GM21390 (cell line): ENCODE data around the gene PTDSS2.
"Not testable (repeated sequence)": the region's sequence is repeated elsewhere in the genome, so short reads cannot be mapped to it uniquely, and the experiment has no call there.

Source experiments
- ATAC-seq: cut with Tn5 transposase; IDR thresholded peaks from one replicate; pipeline ENCODE4 v1.9.1; 2021; ENCODE audit not compliant: unreplicated experiment

The PTDSS2 gene

DNA sequence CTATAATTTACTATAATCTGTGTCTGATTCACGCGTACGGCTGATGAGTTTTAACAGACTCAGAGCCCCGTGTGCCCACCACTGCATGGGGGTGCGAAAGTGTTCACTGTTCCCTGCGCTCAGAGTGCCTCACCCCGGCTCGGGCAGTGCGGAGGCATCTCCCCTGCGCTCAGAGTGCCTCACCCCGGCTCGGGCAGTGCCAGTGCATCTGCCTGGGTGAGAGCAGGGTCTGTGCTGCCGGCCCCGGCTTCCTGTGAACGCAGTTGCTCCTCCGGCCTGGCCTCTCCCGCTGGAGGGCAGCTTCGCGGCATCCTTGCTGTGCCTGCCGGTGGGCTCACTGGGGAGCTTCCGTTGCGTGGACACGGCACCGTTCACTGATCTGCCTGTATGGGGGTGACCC, 14.2 kb downstream of the PTDSS2 start:
- no peak for ATAC-seq

GRCh38 chr11:465896-466530, 15.9 kb downstream of the PTDSS2 start:
- ATAC-seq: no peak

- ATAC-seq: no peak
Observed at GRCh38 chr11:468036-468435, 18.0 kb downstream of the PTDSS2 start.

- ATAC-seq: no peak
Observed at GRCh38 chr11:468493-468892, 18.4 kb downstream of the PTDSS2 start.

DNA sequence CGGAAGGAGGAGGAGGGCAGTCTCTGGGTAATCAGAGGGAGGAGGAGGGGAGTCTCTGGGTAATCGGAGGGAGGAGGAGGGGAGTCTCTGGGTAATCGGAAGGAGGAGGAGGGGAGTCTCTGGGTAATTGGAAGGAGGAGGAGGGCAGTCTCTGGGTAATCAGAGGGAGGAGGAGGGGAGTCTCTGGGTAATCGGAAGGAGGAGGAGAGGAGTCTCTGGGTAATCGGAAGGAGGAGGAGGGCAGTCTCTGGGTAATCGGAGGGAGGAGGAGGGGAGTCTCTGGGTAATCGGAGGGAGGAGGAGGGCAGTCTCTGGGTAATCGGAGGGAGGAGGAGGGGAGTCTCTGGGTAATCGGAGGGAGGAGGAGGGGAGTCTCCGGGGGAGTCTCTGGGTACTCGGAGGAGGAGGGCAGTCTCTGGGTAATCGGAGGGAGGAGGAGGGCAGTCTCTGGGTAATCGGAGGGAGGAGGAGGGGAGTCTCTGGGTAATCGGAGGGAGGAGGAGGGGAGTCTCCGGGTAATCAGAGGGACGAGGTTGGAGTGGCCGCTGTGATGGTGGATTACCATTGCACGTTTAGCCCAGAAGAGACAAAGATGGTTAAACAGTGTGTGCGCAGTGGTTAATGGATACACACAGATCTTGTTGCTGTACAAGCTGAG, 19.1 kb downstream of the PTDSS2 start:
- not testable (repeated sequence) for ATAC-seq

DNA sequence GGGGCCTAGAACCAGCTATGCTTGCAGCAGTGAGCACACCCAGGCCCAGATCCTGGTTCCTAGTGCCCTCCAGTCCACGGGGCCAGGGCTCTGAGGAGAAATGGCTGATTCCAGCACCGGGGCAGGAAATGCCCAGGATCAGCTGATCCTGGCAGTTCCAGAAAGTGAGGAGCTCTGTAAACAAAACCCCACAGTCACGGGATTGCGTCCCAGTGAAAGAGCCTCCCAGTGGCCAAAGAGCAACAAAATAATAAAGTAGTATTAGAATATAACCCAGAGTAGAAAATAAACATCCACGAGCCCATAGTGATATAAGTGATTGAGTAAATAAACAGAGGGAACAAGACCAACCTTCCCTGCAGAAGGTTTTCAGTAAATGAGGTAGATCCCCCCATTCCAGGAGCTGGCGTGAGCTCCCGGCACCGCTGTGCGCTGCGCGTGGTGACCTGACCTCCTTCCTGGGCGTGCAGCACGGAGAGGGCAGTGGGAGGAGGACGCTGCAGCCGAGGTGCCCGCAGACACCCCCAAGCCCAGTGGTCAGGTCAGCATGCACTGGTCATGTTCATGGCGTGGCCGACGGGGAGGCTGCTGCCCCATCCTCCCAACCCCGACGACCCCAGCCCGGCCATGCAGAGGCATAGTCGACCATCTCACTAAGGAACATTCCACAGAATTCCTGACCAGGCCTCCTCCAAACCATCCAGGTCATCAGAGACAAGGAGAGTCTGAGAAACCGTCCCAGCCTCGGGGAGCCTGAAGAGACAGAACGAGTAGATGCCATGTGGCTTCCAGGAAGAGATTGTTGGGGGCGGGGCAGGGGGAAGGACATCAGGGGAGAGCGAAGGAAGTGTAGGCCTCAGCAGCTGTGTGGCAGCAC, 19.8 kb downstream of the PTDSS2 start:
- ATAC-seq: no peak

GRCh38 chr11:471468-472145, 21.5 kb downstream of the PTDSS2 start:
- no peak for ATAC-seq

GRCh38 chr11:472272-472671, 22.2 kb downstream of the PTDSS2 start:
- ATAC-seq: no peak

DNA sequence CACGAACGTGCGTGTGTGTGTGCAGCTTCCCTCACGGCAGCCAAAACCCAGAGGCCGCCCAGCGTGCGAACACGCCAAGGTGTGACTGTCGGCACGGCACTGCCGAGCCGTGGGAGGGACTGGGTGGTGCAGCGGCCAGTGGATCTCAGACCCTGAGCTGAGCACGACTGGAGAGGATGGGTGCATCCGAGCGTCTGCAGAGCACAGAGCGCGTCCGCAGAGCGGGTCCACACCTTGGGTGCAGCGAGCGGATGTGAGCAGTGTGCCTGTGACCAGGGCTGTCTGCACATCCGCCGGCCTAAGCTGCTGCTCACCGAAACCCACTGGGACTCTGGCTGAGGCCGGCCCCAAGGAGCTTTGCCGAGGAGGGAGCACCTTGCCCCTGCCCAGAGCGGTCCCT, 22.7 kb downstream of the PTDSS2 start:
- no peak for ATAC-seq

DNA sequence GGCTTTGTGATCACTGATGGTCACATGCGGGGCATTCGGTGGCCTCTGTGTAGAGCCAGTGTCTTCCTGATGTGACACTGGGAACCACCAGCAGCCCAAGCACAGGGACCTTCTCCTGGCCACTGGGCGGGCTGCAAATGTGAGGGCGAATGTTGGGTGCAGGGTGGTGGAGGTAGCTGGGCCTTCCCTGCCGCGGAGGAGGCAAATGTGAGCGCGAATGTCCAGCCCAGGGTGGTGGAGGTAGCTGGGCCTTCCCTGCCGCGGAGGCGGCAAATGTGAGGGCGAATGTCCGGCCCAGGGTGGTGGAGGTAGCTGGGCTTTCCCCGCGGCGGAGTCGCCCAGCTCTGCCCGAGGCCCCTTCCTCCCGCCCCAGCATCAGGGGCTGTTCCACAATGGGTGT, 23.3 kb downstream of the PTDSS2 start:
- ATAC-seq: no peak

DNA sequence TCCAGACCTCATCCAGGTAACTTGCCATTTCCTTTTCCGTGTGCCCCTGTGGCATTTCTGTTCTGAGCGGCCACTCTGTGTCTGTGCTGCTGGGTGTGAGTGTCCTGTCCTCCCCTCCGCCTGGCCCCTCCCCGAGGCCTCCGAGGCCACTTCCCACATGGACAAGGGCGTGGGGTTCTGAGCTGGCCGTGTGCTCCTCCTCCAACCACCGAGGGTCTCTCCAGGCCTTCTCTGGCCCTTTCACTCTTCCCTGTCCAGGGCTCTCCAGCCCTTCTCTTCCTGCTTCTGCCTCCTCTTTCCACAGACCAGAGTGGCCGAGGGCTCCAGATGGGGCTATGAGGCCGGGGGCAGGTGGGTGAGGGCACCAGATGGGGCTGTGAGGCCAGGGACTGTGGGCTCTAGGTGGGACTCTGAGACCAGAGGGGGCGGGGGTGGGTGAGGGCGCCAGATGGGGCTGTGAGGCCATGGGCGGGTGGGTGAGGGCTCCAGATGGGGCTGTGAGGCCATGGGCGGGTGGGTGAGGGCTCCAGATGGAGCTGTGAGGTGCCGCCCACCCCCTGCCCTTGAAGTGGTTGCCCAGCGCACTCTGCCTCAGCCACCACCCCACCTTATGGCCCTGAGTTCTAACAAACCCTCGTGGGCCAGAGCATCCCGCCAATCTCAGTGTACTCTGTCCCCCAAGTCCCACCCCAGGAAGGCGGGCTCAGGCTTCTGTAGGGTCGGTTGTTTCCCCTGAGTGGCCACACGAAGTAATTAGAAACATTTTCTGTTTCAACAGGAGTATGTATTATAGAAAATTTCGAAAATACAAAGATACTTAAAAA, 24.1 kb downstream of the PTDSS2 start:
- no peak for ATAC-seq

- ATAC-seq: no peak
Observed at GRCh38 chr11:474914-475506, 24.9 kb downstream of the PTDSS2 start.

- ATAC-seq: no peak
Observed at GRCh38 chr11:475941-476340, 25.9 kb downstream of the PTDSS2 start.

GRCh38 chr11:476416-476815, 26.3 kb downstream of the PTDSS2 start:
- ATAC-seq: no peak

DNA sequence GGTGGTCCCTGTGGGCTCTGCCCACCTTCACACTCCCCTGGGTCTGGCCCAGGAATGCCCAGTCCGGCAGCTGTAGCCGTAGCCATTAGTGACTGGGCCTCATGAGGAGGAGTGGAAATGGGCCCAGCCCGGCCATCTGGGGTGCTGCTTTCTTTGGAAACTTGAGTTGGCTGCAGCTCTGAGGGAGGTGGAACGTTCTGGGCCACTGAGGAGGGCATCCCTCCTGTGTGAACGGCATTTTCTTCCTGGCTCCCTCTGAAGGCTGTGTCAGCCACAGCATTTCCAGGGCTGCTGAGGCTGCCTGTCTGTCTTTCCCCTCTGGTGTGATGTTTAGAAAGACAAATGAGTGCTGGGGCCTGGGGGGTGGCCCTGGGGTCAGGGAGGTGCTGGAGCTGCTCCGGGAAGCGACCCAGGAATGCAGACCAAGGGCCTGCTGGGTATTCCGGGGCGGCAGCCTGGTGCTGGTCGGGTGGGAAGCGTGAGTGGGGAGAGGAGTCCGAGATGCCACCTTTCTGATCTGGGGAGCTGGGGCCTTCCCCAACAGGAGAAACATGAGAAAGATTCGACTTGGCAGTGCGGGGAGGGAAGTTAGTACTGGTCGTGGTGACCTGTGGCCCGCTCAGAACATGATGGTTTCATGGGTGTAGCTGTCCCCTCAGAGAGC, 27.1 kb downstream of the PTDSS2 start:
- no peak for ATAC-seq

DNA sequence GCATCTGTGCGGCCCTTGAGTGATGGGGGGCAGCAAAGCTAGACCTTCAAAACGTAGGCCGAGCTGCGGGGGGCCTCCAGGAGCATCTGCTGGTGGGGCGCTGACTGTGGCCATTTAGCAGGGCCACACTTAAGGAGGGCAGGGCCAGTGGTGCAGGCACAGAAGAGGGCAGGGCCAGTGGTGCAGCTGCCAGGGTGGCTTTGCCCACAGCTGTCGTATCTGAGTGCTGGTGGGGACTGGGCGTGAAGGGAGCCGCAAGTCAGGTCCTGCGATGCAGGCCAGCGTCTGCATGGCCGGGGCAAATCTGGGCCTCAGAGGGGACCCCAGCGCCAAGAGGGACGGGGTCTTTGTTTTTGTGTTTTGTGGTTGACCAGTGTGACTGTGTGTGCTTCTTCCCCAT, 29.2 kb downstream of the PTDSS2 start:
- ATAC-seq: no peak

- no peak for ATAC-seq
Observed at GRCh38 chr11:484616-485015, 34.5 kb downstream of the PTDSS2 start.

- no peak for ATAC-seq
Observed at GRCh38 chr11:486189-486588, 36.1 kb downstream of the PTDSS2 start.

DNA sequence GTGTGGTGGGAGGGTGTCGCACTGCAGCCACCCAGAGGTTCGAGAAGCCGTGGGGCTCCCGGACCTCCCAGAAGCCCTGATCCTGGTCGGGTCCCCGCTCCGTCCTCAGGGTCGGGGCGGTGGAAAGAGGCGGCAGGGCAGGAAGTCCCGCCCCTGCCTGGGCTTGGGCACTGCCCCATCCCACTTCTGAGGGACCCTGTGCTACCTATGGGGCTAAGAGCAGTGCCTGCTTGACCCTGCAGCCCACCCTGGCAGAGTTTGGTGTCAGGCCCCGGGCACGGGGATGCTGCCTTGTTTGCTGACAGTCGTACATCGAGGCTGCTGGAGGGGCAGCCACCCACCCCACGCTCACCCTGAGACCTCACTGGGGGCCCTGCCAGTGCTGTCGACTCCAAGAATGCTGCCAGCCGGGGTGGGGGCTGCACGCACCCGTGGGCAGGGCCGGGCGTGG, 37.5 kb downstream of the PTDSS2 start:
- no peak for ATAC-seq

DNA sequence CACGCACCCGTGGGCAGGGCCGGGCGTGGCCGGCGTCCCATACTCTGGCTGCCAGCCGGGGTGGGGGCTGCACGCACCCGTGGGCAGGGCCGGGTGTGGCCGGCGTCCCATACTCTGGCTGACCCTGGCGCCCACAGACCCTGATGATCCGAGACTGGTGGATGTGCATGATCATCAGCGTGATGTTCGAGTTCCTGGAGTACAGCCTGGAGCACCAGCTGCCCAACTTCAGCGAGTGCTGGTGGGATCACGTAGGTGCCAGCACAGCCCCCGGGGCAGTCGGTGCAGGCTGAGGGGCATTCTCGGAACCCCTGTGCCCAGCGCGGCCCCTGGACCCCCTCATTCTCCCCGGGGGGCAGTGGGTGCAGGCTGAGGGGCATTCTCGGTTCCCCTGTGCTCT, 38.0 kb downstream of the PTDSS2 start:
- ATAC-seq: no peak
